ENCODE data around the gene ZNF225. TPM values are rescaled to one million over a fixed set of nuclear protein-coding genes. Genes with fewer than 3 reads are reported as not detected.

ZNF225 gene
- total and polyA plus RNA-seq, 9 of the 15 experiments (the other 6 are each of a cell fraction or from before 2014, with no cell fraction given), result 1.4 to 4.2 (median 2.2) TPM

- no peak for TF ChIP-seq ZNF23 (CRISPR knock-in tag; IDR thresholded peaks at IDR 0.05)
Measured at GRCh38 chr19:44182145-44182544, 68.9 kb downstream of the ZNF225 start (continued).

Small RNAs within 50 kb of the gene (small RNA-seq; reads per million reads assigned to genes)
- not detected for gene RNU6-902P

Other genes with a start within 250 kb of the ZNF225 start
Only the 7 nearest of the 15 such genes appear.
- 2.2 and 4.2 TPM in 2 replicates for gene ZNF222, start 88.0 kb upstream of the ZNF225 start, total RNA-seq (2014; rRNA removed)
- 4.5 and 5.8 TPM in 2 replicates for gene ZNF222, start 88.0 kb upstream of the ZNF225 start, total RNA-seq (2014; rRNA removed; fragmentation: Illumina TruSeq; extraction: Trizol)
- 2.3 and 3.0 TPM in 2 replicates for gene ZNF222, start 88.0 kb upstream of the ZNF225 start, total RNA-seq (2015; rRNA removed; fragmentation: Illumina TruSeq; extraction: Trizol)
- 2.3 and 2.8 TPM in 2 replicates for gene ZNF222, start 88.0 kb upstream of the ZNF225 start, total RNA-seq (2021)
- 1.8 and 2.3 TPM in 2 replicates for gene ZNF222, start 88.0 kb upstream of the ZNF225 start, polyA plus RNA-seq (2011; rRNA removed)
- 3.6 and 3.8 TPM in 2 replicates for gene ZNF222, start 88.0 kb upstream of the ZNF225 start, polyA plus RNA-seq (2014; fragmentation: Illumina TruSeq; extraction: Trizol)
- gene ZNF222, start 88.0 kb upstream of the ZNF225 start, polyA plus RNA-seq (2014; fragmentation: Nextera tagmentation; extraction: Ambion mirVana), result 1 to 10 TPM; 2.4 to 3.6 TPM
- gene ZNF222, start 88.0 kb upstream of the ZNF225 start, polyA plus RNA-seq (2014; rRNA removed), result 2.8 and 4.6 TPM in 2 replicates
- gene ZNF223, start 61.4 kb upstream of the ZNF225 start, total RNA-seq (2014; rRNA removed), result 1.2 and 1.3 TPM in 2 replicates
- 0.44 and 0.70 TPM in 2 replicates for gene ZNF223, start 61.4 kb upstream of the ZNF225 start, total RNA-seq (2014; rRNA removed; fragmentation: Illumina TruSeq; extraction: Trizol)
- gene ZNF223, start 61.4 kb upstream of the ZNF225 start, total RNA-seq (2015; rRNA removed; fragmentation: Illumina TruSeq; extraction: Trizol), result 0.54 and 0.57 TPM in 2 replicates
- gene ZNF223, start 61.4 kb upstream of the ZNF225 start, total RNA-seq (2021), result 0.35 and 0.85 TPM in 2 replicates
- 0.21 and 0.26 TPM in 2 replicates for gene ZNF223, start 61.4 kb upstream of the ZNF225 start, polyA plus RNA-seq (2011; rRNA removed)
- gene ZNF223, start 61.4 kb upstream of the ZNF225 start, polyA plus RNA-seq (2014; fragmentation: Illumina TruSeq; extraction: Trizol), result 0.71 and 1.1 TPM in 2 replicates
- gene ZNF223, start 61.4 kb upstream of the ZNF225 start, polyA plus RNA-seq (2014; fragmentation: Nextera tagmentation; extraction: Ambion mirVana), result 1 to 10 TPM; 1.2 to 1.8 TPM
- gene ZNF223, start 61.4 kb upstream of the ZNF225 start, polyA plus RNA-seq (2014; rRNA removed), result 0.98 and 1.1 TPM in 2 replicates
- 0.16 and 0.23 TPM in 2 replicates for gene ZNF284, start 41.2 kb upstream of the ZNF225 start, total RNA-seq (2014; rRNA removed)
- gene ZNF284, start 41.2 kb upstream of the ZNF225 start, total RNA-seq (2014; rRNA removed; fragmentation: Illumina TruSeq; extraction: Trizol), result 0.22 and 0.29 TPM in 2 replicates
- gene ZNF284, start 41.2 kb upstream of the ZNF225 start, total RNA-seq (2015; rRNA removed; fragmentation: Illumina TruSeq; extraction: Trizol), result 0.18 and 0.19 TPM in 2 replicates
- gene ZNF284, start 41.2 kb upstream of the ZNF225 start, total RNA-seq (2021), result 0.18 and 0.24 TPM in 2 replicates
- 0.04 and 0.07 TPM in 2 replicates for gene ZNF284, start 41.2 kb upstream of the ZNF225 start, polyA plus RNA-seq (2011; rRNA removed)
- 0.10 and 0.17 TPM in 2 replicates for gene ZNF284, start 41.2 kb upstream of the ZNF225 start, polyA plus RNA-seq (2014; fragmentation: Illumina TruSeq; extraction: Trizol)
- under 1 TPM; 0.13 to 0.20 TPM for gene ZNF284, start 41.2 kb upstream of the ZNF225 start, polyA plus RNA-seq (2014; fragmentation: Nextera tagmentation; extraction: Ambion mirVana)
- 0.03 and 0.20 TPM in 2 replicates for gene ZNF284, start 41.2 kb upstream of the ZNF225 start, polyA plus RNA-seq (2014; rRNA removed)
- 6.5 and 6.9 TPM in 2 replicates for gene ZNF224, start 19.0 kb upstream of the ZNF225 start, total RNA-seq (2014; rRNA removed)
- 10.7 and 14.7 TPM in 2 replicates for gene ZNF224, start 19.0 kb upstream of the ZNF225 start, total RNA-seq (2014; rRNA removed; fragmentation: Illumina TruSeq; extraction: Trizol)
- 9.2 and 11.2 TPM in 2 replicates for gene ZNF224, start 19.0 kb upstream of the ZNF225 start, total RNA-seq (2015; rRNA removed; fragmentation: Illumina TruSeq; extraction: Trizol)
- gene ZNF224, start 19.0 kb upstream of the ZNF225 start, total RNA-seq (2021), result 7.3 and 10.0 TPM in 2 replicates
- 13.8 and 15.6 TPM in 2 replicates for gene ZNF224, start 19.0 kb upstream of the ZNF225 start, polyA plus RNA-seq (2011; rRNA removed)
- 7.9 and 8.7 TPM in 2 replicates for gene ZNF224, start 19.0 kb upstream of the ZNF225 start, polyA plus RNA-seq (2014; fragmentation: Illumina TruSeq; extraction: Trizol)
- 1 to 10 TPM; 4.4 to 7.1 TPM for gene ZNF224, start 19.0 kb upstream of the ZNF225 start, polyA plus RNA-seq (2014; fragmentation: Nextera tagmentation; extraction: Ambion mirVana)
- gene ZNF224, start 19.0 kb upstream of the ZNF225 start, polyA plus RNA-seq (2014; rRNA removed), result 9.1 and 12.2 TPM in 2 replicates
- 0.69 and 0.82 TPM in 2 replicates for gene ZNF234, start 28.2 kb downstream of the ZNF225 start, total RNA-seq (2014; rRNA removed)
- gene ZNF234, start 28.2 kb downstream of the ZNF225 start, total RNA-seq (2014; rRNA removed; fragmentation: Illumina TruSeq; extraction: Trizol), result 2.7 and 2.9 TPM in 2 replicates
- 1.4 and 1.6 TPM in 2 replicates for gene ZNF234, start 28.2 kb downstream of the ZNF225 start, total RNA-seq (2015; rRNA removed; fragmentation: Illumina TruSeq; extraction: Trizol)
- 1.6 and 1.9 TPM in 2 replicates for gene ZNF234, start 28.2 kb downstream of the ZNF225 start, total RNA-seq (2021)
- gene ZNF234, start 28.2 kb downstream of the ZNF225 start, polyA plus RNA-seq (2011; rRNA removed), result 1.1 and 1.6 TPM in 2 replicates
- gene ZNF234, start 28.2 kb downstream of the ZNF225 start, polyA plus RNA-seq (2014; fragmentation: Illumina TruSeq; extraction: Trizol), result 1.2 and 1.9 TPM in 2 replicates
- gene ZNF234, start 28.2 kb downstream of the ZNF225 start, polyA plus RNA-seq (2014; fragmentation: Nextera tagmentation; extraction: Ambion mirVana), result 1 to 10 TPM; 1.5 to 1.9 TPM
- gene ZNF234, start 28.2 kb downstream of the ZNF225 start, polyA plus RNA-seq (2014; rRNA removed), result 0.85 and 2.0 TPM in 2 replicates
- 6.2 and 6.5 TPM in 2 replicates for gene ZNF226, start 51.7 kb downstream of the ZNF225 start, total RNA-seq (2014; rRNA removed)
- gene ZNF226, start 51.7 kb downstream of the ZNF225 start, total RNA-seq (2014; rRNA removed; fragmentation: Illumina TruSeq; extraction: Trizol), result 9.3 and 12.0 TPM in 2 replicates
- gene ZNF226, start 51.7 kb downstream of the ZNF225 start, total RNA-seq (2015; rRNA removed; fragmentation: Illumina TruSeq; extraction: Trizol), result 5.7 and 6.2 TPM in 2 replicates
- 8.2 and 8.5 TPM in 2 replicates for gene ZNF226, start 51.7 kb downstream of the ZNF225 start, total RNA-seq (2021)
- gene ZNF226, start 51.7 kb downstream of the ZNF225 start, polyA plus RNA-seq (2011; rRNA removed), result 5.8 and 9.8 TPM in 2 replicates
- gene ZNF226, start 51.7 kb downstream of the ZNF225 start, polyA plus RNA-seq (2014; fragmentation: Illumina TruSeq; extraction: Trizol), result 7.1 and 9.0 TPM in 2 replicates
- 10 to 100 TPM; 18.0 to 19.4 TPM for gene ZNF226, start 51.7 kb downstream of the ZNF225 start, polyA plus RNA-seq (2014; fragmentation: Nextera tagmentation; extraction: Ambion mirVana)
- 9.2 and 15.5 TPM in 2 replicates for gene ZNF226, start 51.7 kb downstream of the ZNF225 start, polyA plus RNA-seq (2014; rRNA removed)
- gene ZNF227, start 99.1 kb downstream of the ZNF225 start, total RNA-seq (2014; rRNA removed), result 7.1 and 10.4 TPM in 2 replicates
- 15.1 and 17.0 TPM in 2 replicates for gene ZNF227, start 99.1 kb downstream of the ZNF225 start, total RNA-seq (2014; rRNA removed; fragmentation: Illumina TruSeq; extraction: Trizol)
- gene ZNF227, start 99.1 kb downstream of the ZNF225 start, total RNA-seq (2015; rRNA removed; fragmentation: Illumina TruSeq; extraction: Trizol), result 10.3 and 10.8 TPM in 2 replicates
- gene ZNF227, start 99.1 kb downstream of the ZNF225 start, total RNA-seq (2021), result 8.7 and 13.6 TPM in 2 replicates
- 4.7 and 8.7 TPM in 2 replicates for gene ZNF227, start 99.1 kb downstream of the ZNF225 start, polyA plus RNA-seq (2011; rRNA removed)
- 10.0 and 11.2 TPM in 2 replicates for gene ZNF227, start 99.1 kb downstream of the ZNF225 start, polyA plus RNA-seq (2014; fragmentation: Illumina TruSeq; extraction: Trizol)
- 1 to 10 TPM; 3.0 to 6.0 TPM for gene ZNF227, start 99.1 kb downstream of the ZNF225 start, polyA plus RNA-seq (2014; fragmentation: Nextera tagmentation; extraction: Ambion mirVana)
- 4.8 and 7.8 TPM in 2 replicates for gene ZNF227, start 99.1 kb downstream of the ZNF225 start, polyA plus RNA-seq (2014; rRNA removed)

Measured in K562 (cell line).